AG04450 (cell line): Measurements from ENCODE around the gene SH3D19. TPM values are rescaled to one million over a fixed set of nuclear protein-coding genes. Genes with fewer than 3 reads are reported as not detected.

Experiments used
- CTCF ChIA-PET: fragments of 300-600, 350-600 bp; formaldehyde crosslinking; extraction: SDS; loops from one replicate; lab custom pipeline; 2022; ENCODE audit warnings: antibody characterized with exemption, inconsistent platforms; lab: Charles Lee
- POLR2A ChIA-PET: fragments of 350-600 bp; formaldehyde crosslinking; extraction: SDS; loops from one replicate; lab custom pipeline; 2021; ENCODE audit warnings: antibody characterized with exemption, inconsistent platforms; lab: Yijun Ruan, JAX
- DNase-seq: peaks from one replicate; pipeline ENCODE4 v3.0.0-alpha.2; 2011; ENCODE audit warnings: low read depth, low spot score
- H3K27ac ChIP-seq: one replicate; pipeline ENCODE4 v1.5.1; 2012; ENCODE audit warnings: low read depth, low read length, control low read depth
- H3K27me3 ChIP-seq: one replicate; pipeline ENCODE4 v1.6.0; 2012; ENCODE audit warnings: low read length; ENCODE audit not compliant: control insufficient read depth, insufficient read depth
- H3K4me3 ChIP-seq: 2 replicates; pipeline ENCODE4 v1.5.1; 2011; ENCODE audit warnings: mild to moderate bottlenecking, low read depth, low read length, control low read depth
- H3K9me3 ChIP-seq: 2 replicates; pipeline ENCODE4 v1.5.1; 2012; ENCODE audit warnings: low read length; ENCODE audit not compliant: control insufficient read depth, insufficient read depth
- CTCF ChIP-seq: IDR thresholded peaks from 2 replicates; pipeline ENCODE4 v1.5.1; 2011; ENCODE audit warnings: low read depth, low read length, control low read depth, inconsistent platforms
- polyA plus RNA-seq: library from polyadenylated mRNA; depleted of rRNA; stranded (reverse); fragments of >200 nt; gene quantifications from 2 replicates; pipeline ENCODE4 v1.2.3, GENCODE V29; 2011

The SH3D19 gene
- polyA plus RNA-seq, 1 experiment: 32.6 TPM

GRCh38 chr4:151114986-151115385 is 210.4 kb downstream of the SH3D19 start:
- POLR2A ChIA-PET: no interaction called here
- H3K4me3 ChIP-seq: no peak overlapping the region
- no peak overlapping the region for H3K27ac ChIP-seq

GRCh38 chr4:151114338-151114737 is 211.1 kb downstream of the SH3D19 start:
- no peaks in the 10 kb centered on the region for H3K9me3 ChIP-seq
- POLR2A ChIA-PET: no interaction called here

More at GRCh38 chr4:151114986-151115385, 210.4 kb downstream of the SH3D19 start:
- CTCF ChIA-PET: interaction anchor here (0.6 to 1.4 kb wide), 4 partner anchors 13 to 248 kb away, joined by 3 to 4 read pairs (median 4); no protein-coding TSS in a partner anchor
- Histone ChIP-seq H3K27me3 (no peaks in the 10 kb centered on the region), H3K9me3 (no peaks in the 10 kb centered on the region)
- no peak for DNase-seq
- no peak for TF ChIP-seq CTCF

GRCh38 chr4:151110236-151110635 is 215.2 kb downstream of the SH3D19 start:
- POLR2A ChIA-PET: no interaction called here
- CTCF ChIA-PET: interaction anchor here (0.6 kb wide), 1 partner anchor 8 kb away, joined by 3 read pairs; no protein-coding TSS in a partner anchor
- Histone ChIP-seq H3K27me3 (no peaks in the 10 kb centered on the region), H3K27ac (no peak overlapping the region), H3K4me3 (no peak overlapping the region), H3K9me3 (no peaks in the 10 kb centered on the region)
- DNase-seq: no peak
- no peak for TF ChIP-seq CTCF

More at GRCh38 chr4:151114338-151114737, 211.1 kb downstream of the SH3D19 start:
- Histone ChIP-seq H3K27me3 (no peaks in the 10 kb centered on the region), H3K4me3 (no peak overlapping the region), H3K27ac (no peak overlapping the region)
- CTCF ChIA-PET: interaction anchor here (0.6 to 1.4 kb wide), 4 partner anchors 12 to 248 kb away, joined by 3 to 4 read pairs (median 4); no protein-coding TSS in a partner anchor
- DNase-seq: no peak
- TF ChIP-seq CTCF: no peak

DNA sequence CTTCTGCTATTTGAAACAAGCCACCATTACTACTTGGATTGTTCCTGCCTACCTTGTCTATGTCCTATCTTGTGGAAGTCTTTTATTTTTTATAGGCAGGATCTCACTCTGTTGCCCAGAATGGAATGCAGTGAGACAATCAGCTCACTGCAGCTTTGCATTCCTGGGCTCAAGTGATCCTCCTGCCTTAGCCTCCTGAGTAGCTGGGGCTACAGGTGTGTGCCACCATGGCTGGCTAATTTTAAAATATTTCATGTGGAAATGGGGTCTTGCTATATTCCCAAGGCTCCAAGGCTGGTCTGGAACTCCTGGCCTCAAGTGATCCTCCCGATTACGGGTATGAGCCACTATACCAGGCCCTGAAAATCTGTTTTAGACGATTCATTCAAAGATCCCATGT is 218.3 kb downstream of the SH3D19 start:
- no peak for DNase-seq
- POLR2A ChIA-PET: no interaction called here

More for the DNA sequence above, 218.3 kb downstream of the SH3D19 start:
- TF ChIP-seq CTCF: no peak
- CTCF ChIA-PET: interaction anchor here (1.5 kb wide), 1 partner anchor 10 kb away, joined by 4 read pairs; no protein-coding TSS in a partner anchor
- Histone ChIP-seq H3K27ac (no peak overlapping the region), H3K4me3 (no peak overlapping the region), H3K9me3 (no peaks in the 10 kb centered on the region), H3K27me3 (no peaks in the 10 kb centered on the region)
